ENCODE data around the gene ITFG1.

ITFG1 gene

GRCh38 chr16:47323241-47323640 lies 137.6 kb downstream of the ITFG1 start:
- H3K27ac ChIP-seq, result no peak overlapping the region
- no peak for DNase-seq (ENCODE audit: low spot score)
- H3K4me3 ChIP-seq, result no peak overlapping the region
- no peak for TF ChIP-seq CTCF (IDR thresholded peaks at IDR 0.05)

- no peak for DNase-seq (ENCODE audit: low spot score)
- Histone ChIP-seq H3K27ac (no peak overlapping the region), H3K4me3 (no peak overlapping the region)
- TF ChIP-seq CTCF (IDR thresholded peaks at IDR 0.05), result no peak
Observed at GRCh38 chr16:47320546-47321310, 140.1 kb downstream of the ITFG1 start.

- H3K27ac ChIP-seq, result no peak overlapping the region
- no peak for TF ChIP-seq CTCF (IDR thresholded peaks at IDR 0.05)
- DNase-seq (ENCODE audit: low spot score), result no peak
- H3K4me3 ChIP-seq, result no peak overlapping the region
Observed at GRCh38 chr16:47317465-47318240, 143.2 kb downstream of the ITFG1 start.

- no peak for TF ChIP-seq CTCF (IDR thresholded peaks at IDR 0.05)
- Histone ChIP-seq H3K27ac (no peak overlapping the region), H3K4me3 (no peak overlapping the region)
- no peak for DNase-seq (ENCODE audit: low spot score)
Observed at GRCh38 chr16:47316442-47317015, 144.3 kb downstream of the ITFG1 start.

GRCh38 chr16:47311738-47312505 lies 148.9 kb downstream of the ITFG1 start:
- DNase-seq (ENCODE audit: low spot score), result no peak
- no peak overlapping the region for H3K27ac ChIP-seq
- TF ChIP-seq CTCF (IDR thresholded peaks at IDR 0.05), result no peak
- H3K4me3 ChIP-seq, result no peak overlapping the region

- Histone ChIP-seq H3K4me3 (no peak overlapping the region), H3K27ac (no peak overlapping the region)
- no peak for DNase-seq (ENCODE audit: low spot score)
- no peak for TF ChIP-seq CTCF (IDR thresholded peaks at IDR 0.05)
Observed at GRCh38 chr16:47310792-47311211, 150.1 kb downstream of the ITFG1 start.

All from coronary artery (tissue), 2 donors.